Osteoblast (primary cell): ENCODE measurements around the gene ISY1. TPM values are rescaled to one million over a fixed set of nuclear protein-coding genes. Genes with fewer than 3 reads are reported as not detected.
"Not testable (repeated sequence)": the region's sequence is repeated elsewhere in the genome, so short reads cannot be mapped to it uniquely, and the experiment has no call there.

Experiments used
- DNase-seq: peaks from one replicate; pipeline ENCODE4 v3.0.0; 2011; ENCODE audit warnings: low spot score, mixed read lengths; ENCODE audit not compliant: insufficient read length; ENCODE audit errors: missing footprints
- H2AFZ ChIP-seq: 2 replicates; pipeline ENCODE4 v1.6.0; 2011; ENCODE audit warnings: mild to moderate bottlenecking, low read length
- H3K27ac ChIP-seq: 2 replicates; pipeline ENCODE4 v1.5.1; 2011; ENCODE audit warnings: mild to moderate bottlenecking, low read depth, low read length, moderate library complexity
- H3K27me3 ChIP-seq: 2 replicates; pipeline ENCODE4 v1.6.0; 2012; ENCODE audit warnings: mild to moderate bottlenecking, control low read depth, inconsistent platforms, low read length, moderate library complexity; ENCODE audit not compliant: insufficient read depth
- H3K36me3 ChIP-seq: 2 replicates; pipeline ENCODE4 v1.5.1; 2011; ENCODE audit warnings: mild to moderate bottlenecking, low read length, control low read depth, moderate library complexity; ENCODE audit not compliant: insufficient read depth
- H3K4me1 ChIP-seq: 2 replicates; pipeline ENCODE4 v1.5.1; 2011; ENCODE audit warnings: mild to moderate bottlenecking, low read length, control low read depth, moderate library complexity; ENCODE audit not compliant: insufficient read depth
- H3K4me2 ChIP-seq: 2 replicates; pipeline ENCODE4 v1.6.0; 2011; ENCODE audit warnings: mild to moderate bottlenecking, low read length; ENCODE audit not compliant: insufficient read depth
- H3K4me3 ChIP-seq: fragments of 200-600 bp; sonication (generic); 3 replicates; pipeline ENCODE4 v1.5.1; 2012; ENCODE audit warnings: mild to moderate bottlenecking, low read length, inconsistent platforms; ENCODE audit not compliant: insufficient read depth
- H3K79me2 ChIP-seq: 2 replicates; pipeline ENCODE4 v1.6.0; 2012; ENCODE audit warnings: mild to moderate bottlenecking, low read length, control low read depth, inconsistent platforms; ENCODE audit not compliant: insufficient read depth
- H3K9me3 ChIP-seq: 2 replicates; pipeline ENCODE4 v1.5.1; 2011; ENCODE audit warnings: low read depth, low read length, control low read depth
- H4K20me1 ChIP-seq: 2 replicates; pipeline ENCODE4 v1.6.0; 2012; ENCODE audit warnings: mild to moderate bottlenecking, low read length, control low read depth; ENCODE audit not compliant: insufficient read depth
- total RNA-seq: library from RNA; depleted of rRNA; stranded (reverse); fragments of >200 nt; gene quantifications from 2 replicates; pipeline ENCODE4 v1.2.3, GENCODE V29; 2012
- TF ChIP-seq, protein P1 (sequence below): IDR thresholded peaks from 2 replicates; pipeline ENCODE4 v1.5.1; 2011; ENCODE audit warnings: mild to moderate bottlenecking, low read depth, low read length, moderate library complexity; ENCODE audit errors: extremely low read depth

Gene ISY1
- total RNA-seq, 1 donor: 29.0 TPM

DNA sequence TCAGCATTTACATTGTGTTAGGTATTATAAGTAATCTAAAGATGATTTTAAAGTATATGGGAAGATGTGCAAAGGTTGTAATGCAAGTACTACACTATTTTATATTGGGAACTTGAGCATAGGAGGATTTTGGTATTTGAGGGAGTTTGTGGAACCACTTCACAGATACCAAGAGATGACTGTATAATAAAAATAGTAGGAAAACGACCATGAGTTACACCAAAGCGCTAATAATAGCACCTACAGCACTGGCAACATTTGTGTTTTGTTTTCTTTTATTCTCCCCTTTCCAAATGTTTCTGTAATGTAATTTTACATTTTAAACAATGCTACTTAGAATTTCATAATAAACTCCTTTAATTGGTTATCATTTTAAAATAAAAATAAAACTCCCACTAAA, 12.3 kb upstream of the ISY1 start:
- TF ChIP-seq, protein P1, sequence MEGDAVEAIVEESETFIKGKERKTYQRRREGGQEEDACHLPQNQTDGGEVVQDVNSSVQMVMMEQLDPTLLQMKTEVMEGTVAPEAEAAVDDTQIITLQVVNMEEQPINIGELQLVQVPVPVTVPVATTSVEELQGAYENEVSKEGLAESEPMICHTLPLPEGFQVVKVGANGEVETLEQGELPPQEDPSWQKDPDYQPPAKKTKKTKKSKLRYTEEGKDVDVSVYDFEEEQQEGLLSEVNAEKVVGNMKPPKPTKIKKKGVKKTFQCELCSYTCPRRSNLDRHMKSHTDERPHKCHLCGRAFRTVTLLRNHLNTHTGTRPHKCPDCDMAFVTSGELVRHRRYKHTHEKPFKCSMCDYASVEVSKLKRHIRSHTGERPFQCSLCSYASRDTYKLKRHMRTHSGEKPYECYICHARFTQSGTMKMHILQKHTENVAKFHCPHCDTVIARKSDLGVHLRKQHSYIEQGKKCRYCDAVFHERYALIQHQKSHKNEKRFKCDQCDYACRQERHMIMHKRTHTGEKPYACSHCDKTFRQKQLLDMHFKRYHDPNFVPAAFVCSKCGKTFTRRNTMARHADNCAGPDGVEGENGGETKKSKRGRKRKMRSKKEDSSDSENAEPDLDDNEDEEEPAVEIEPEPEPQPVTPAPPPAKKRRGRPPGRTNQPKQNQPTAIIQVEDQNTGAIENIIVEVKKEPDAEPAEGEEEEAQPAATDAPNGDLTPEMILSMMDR: no peak
- Histone ChIP-seq H2AFZ (no peak overlapping the region), H3K4me1 (peaks cover 5% of the 10 kb centered on the region), H3K9me3 (no peaks in the 10 kb centered on the region), H3K27me3 (no peaks in the 10 kb centered on the region), H4K20me1 (peaks cover 77% of the 10 kb centered on the region), H3K36me3 (peaks cover 45% of the 10 kb centered on the region), H3K4me3 (no peak overlapping the region), H3K27ac (peak overlapping the region; percentile 50), H3K79me2 (peaks cover 88% of the 10 kb centered on the region), H3K4me2 (peak overlapping the region; percentile 18)
- DNase-seq: no peak

DNA sequence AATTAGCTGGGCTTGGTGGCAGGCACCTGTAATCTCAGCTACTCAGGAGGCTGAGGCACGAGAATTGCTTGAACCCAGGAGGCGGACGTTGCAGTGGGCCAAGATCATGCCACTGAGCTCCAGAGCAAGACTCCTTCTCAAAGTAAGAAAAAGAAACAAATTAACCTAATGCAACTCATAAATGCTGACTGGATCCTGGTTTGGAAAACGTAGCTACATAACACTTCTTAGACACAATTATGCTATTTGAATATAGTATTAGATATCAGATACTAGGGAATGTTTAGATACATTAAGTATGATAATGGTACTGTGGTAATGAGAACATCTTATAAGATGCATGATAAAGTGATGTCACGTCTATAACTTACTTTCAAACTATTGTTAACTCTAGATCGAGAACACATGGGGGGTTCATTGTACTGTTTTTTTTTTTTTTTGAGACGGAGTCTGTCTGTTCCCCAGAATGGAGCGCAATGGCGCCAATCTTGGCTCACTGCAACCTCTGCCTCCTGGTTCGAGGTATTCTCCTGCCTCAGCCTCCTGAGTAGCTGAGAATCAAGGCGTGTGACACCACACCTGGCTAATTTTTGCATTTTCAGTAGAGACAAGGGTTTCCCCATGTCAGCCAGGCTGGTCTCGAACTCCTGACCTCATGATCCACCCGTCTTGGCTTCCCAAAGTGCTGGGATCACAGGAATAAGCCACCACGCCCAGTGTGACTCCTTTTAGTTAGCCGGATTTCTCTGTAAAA, 5.9 kb upstream of the ISY1 start:
- no peaks in the 10 kb centered on the region for H3K9me3 ChIP-seq
- no peaks in the 10 kb centered on the region for H3K27me3 ChIP-seq
- H4K20me1 ChIP-seq: peaks cover 18% of the 10 kb centered on the region
- H3K79me2 ChIP-seq: peaks cover 28% of the 10 kb centered on the region
- peaks cover 59% of the 10 kb centered on the region for H3K36me3 ChIP-seq
- H3K4me1 ChIP-seq: peaks cover 12% of the 10 kb centered on the region
- TF ChIP-seq, protein P1: no peak
- no peak overlapping the region for H3K4me3 ChIP-seq
- DNase-seq: no peak
- no peak overlapping the region for H3K27ac ChIP-seq
- no peak overlapping the region for H3K4me2 ChIP-seq
- H2AFZ ChIP-seq: no peak overlapping the region

DNA sequence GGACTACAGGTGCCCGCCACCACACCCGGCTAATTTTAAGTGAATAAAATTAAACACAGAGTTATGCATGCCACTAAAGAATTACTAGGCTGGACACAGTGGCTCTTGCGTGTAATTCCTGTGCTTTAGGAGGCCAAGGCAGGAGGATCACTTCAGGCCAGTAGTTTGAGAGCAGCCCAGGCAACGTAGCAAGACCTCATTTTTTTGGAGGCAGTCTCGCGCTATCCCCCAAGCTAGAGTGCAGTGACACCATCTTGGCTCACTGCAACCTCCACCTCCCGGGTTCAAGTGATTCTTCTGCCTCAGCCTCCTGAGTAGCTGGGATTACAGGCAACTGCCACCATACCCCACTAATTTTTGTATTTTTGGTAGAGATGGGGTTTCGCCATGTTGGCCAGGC, 4.7 kb upstream of the ISY1 start:
- not testable (repeated sequence) for H3K4me3 ChIP-seq, H4K20me1 ChIP-seq, H3K27me3 ChIP-seq, DNase-seq, H2AFZ ChIP-seq, H3K27ac ChIP-seq, H3K4me2 ChIP-seq, H3K9me3 ChIP-seq
- peaks cover 13% of the 10 kb centered on the region for H3K4me1 ChIP-seq
- H3K79me2 ChIP-seq: peaks cover 17% of the 10 kb centered on the region
- peaks cover 47% of the 10 kb centered on the region for H3K36me3 ChIP-seq

DNA sequence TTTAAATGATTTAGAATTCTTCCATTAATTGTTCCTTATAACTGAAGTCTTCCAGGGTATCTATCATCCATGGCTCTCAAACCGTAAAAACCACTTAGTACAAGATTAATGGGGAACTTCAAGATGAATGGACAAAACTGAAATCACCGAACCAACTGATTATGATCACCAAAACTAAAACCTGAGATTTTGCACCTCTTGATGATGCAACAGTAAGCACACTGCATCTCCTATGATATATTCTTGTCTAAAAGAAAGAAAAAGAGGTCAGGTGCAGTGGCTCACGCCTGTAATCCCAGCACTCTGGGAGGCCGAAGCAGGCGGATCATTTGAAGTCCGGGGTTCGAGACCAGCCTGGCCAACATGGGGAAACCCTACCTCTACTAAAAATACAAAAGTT, 3.6 kb upstream of the ISY1 start:
- Histone ChIP-seq H3K4me1 (peaks cover 16% of the 10 kb centered on the region), H3K79me2 (peaks cover 17% of the 10 kb centered on the region), H3K4me3 (no peak overlapping the region), H4K20me1 (peaks cover 2% of the 10 kb centered on the region), H3K9me3 (no peaks in the 10 kb centered on the region), H3K4me2 (no peak overlapping the region), H3K27me3 (no peaks in the 10 kb centered on the region), H3K36me3 (peaks cover 36% of the 10 kb centered on the region), H2AFZ (no peak overlapping the region), H3K27ac (no peak overlapping the region)
- TF ChIP-seq, protein P1: no peak
- DNase-seq: no peak
